ENCODE measurements around the gene STAM2. TPM values are rescaled to one million over a fixed set of nuclear protein-coding genes. Genes with fewer than 3 reads are reported as not detected.
A peak's percentile ranks its signal among the peaks of the same experiment; 100 is the strongest.
"Not testable (repeated sequence)": the region's sequence is repeated elsewhere in the genome, so short reads cannot be mapped to it uniquely, and the experiment has no call there.

The STAM2 gene
- polyA plus RNA-seq, 1 experiment, result 38.0 TPM

GRCh38 chr2:152173831-152174230, 1.7 kb downstream of the STAM2 start:
- ChIA-PET CTCF (interaction anchor here (1.0 to 4.3 kb wide), 5 partner anchors 30 to 462 kb away, joined by 3 to 40 read pairs (median 4); no protein-coding TSS in a partner anchor), POLR2A (no interaction called here)
- Histone ChIP-seq H3K27me3 (ENCODE audit: control insufficient read depth, insufficient read depth, low read length) (no peaks in the 10 kb centered on the region), H3K9me3 (ENCODE audit: control insufficient read depth, insufficient read depth, low read length) (no peaks in the 10 kb centered on the region), H3K4me3 (ENCODE audit: low read depth, low read length) (peak overlapping the region; percentile 90; the same call in 1 of the 2 replicates), H3K27ac (ENCODE audit: low read depth, low read length) (no peak overlapping the region)
- DNase-seq (ENCODE audit: low read depth, low spot score), result no peak
- TF ChIP-seq CTCF (IDR thresholded peaks at IDR 0.05; ENCODE audit: low read depth, low read length), result no peak

GRCh38 chr2:152172201-152172785, 3.3 kb downstream of the STAM2 start:
- CTCF ChIA-PET, result interaction anchor here (1.6 to 5.6 kb wide), 4 partner anchors 135 to 464 kb away, joined by 3 to 36 read pairs (median 8); no protein-coding TSS in a partner anchor
- H3K27ac ChIP-seq (ENCODE audit: low read depth, low read length); POLR2A ChIA-PET; H3K27me3 ChIP-seq (ENCODE audit: control insufficient read depth, insufficient read depth, low read length); H3K4me3 ChIP-seq (ENCODE audit: low read depth, low read length); H3K9me3 ChIP-seq (ENCODE audit: control insufficient read depth, insufficient read depth, low read length); DNase-seq (ENCODE audit: low read depth, low spot score): not testable (repeated sequence)

- Histone ChIP-seq H3K27me3 (ENCODE audit: control insufficient read depth, insufficient read depth, low read length) (no peaks in the 10 kb centered on the region), H3K9me3 (ENCODE audit: control insufficient read depth, insufficient read depth, low read length) (no peaks in the 10 kb centered on the region), H3K4me3 (ENCODE audit: low read depth, low read length) (no peak overlapping the region), H3K27ac (ENCODE audit: low read depth, low read length) (no peak overlapping the region)
- no peak for DNase-seq (ENCODE audit: low read depth, low spot score)
- ChIA-PET CTCF (interaction anchor here (0.5 to 5.6 kb wide), 4 partner anchors 134 to 475 kb away, joined by 4 to 36 read pairs (median 8); no protein-coding TSS in a partner anchor), POLR2A (no interaction called here)
- no peak for TF ChIP-seq CTCF (IDR thresholded peaks at IDR 0.05; ENCODE audit: low read depth, low read length)
Observed at GRCh38 chr2:152171718-152172117, 3.8 kb downstream of the STAM2 start.

GRCh38 chr2:152169158-152169557, 6.4 kb downstream of the STAM2 start:
- not testable (repeated sequence) for H3K4me3 ChIP-seq (ENCODE audit: low read depth, low read length); H3K9me3 ChIP-seq (ENCODE audit: control insufficient read depth, insufficient read depth, low read length); H3K27ac ChIP-seq (ENCODE audit: low read depth, low read length); H3K27me3 ChIP-seq (ENCODE audit: control insufficient read depth, insufficient read depth, low read length); DNase-seq (ENCODE audit: low read depth, low spot score)
- POLR2A ChIA-PET, result interaction anchor here (0.6 kb wide), 1 partner anchor 33 kb away, joined by 6 read pairs; no protein-coding TSS in a partner anchor
- CTCF ChIA-PET, result interaction anchor here (5.6 kb wide), 1 partner anchor 132 kb away, joined by 36 read pairs; no protein-coding TSS in a partner anchor

- CTCF ChIA-PET, result interaction anchor here (0.6 to 5.6 kb wide), 5 partner anchors 9 to 468 kb away, joined by 3 to 36 read pairs (median 3); no protein-coding TSS in a partner anchor
- POLR2A ChIA-PET; H3K9me3 ChIP-seq (ENCODE audit: control insufficient read depth, insufficient read depth, low read length); H3K27ac ChIP-seq (ENCODE audit: low read depth, low read length); H3K27me3 ChIP-seq (ENCODE audit: control insufficient read depth, insufficient read depth, low read length); DNase-seq (ENCODE audit: low read depth, low spot score); H3K4me3 ChIP-seq (ENCODE audit: low read depth, low read length): not testable (repeated sequence)
Observed at GRCh38 chr2:152167470-152167869, 8.1 kb downstream of the STAM2 start.

- Histone ChIP-seq H3K27ac (ENCODE audit: low read depth, low read length) (no peak overlapping the region), H3K27me3 (ENCODE audit: control insufficient read depth, insufficient read depth, low read length) (no peaks in the 10 kb centered on the region), H3K9me3 (ENCODE audit: control insufficient read depth, insufficient read depth, low read length) (no peaks in the 10 kb centered on the region), H3K4me3 (ENCODE audit: low read depth, low read length) (peak overlapping the region; percentile 25)
- no peak for DNase-seq (ENCODE audit: low read depth, low spot score)
- CTCF ChIA-PET, result interaction anchor here (0.6 to 5.6 kb wide), 5 partner anchors 9 to 469 kb away, joined by 3 to 36 read pairs (median 3); no protein-coding TSS in a partner anchor
- POLR2A ChIA-PET, result no interaction called here
- TF ChIP-seq CTCF (IDR thresholded peaks at IDR 0.05; ENCODE audit: low read depth, low read length), result no peak
Observed at GRCh38 chr2:152167065-152167464, 8.5 kb downstream of the STAM2 start.

Measured in AG04450 (cell line).